A549 treated with DMSO at 1 μM for 4 hours (cell line): Measurements from ENCODE around the gene WT1. TPM values are rescaled to one million over a fixed set of nuclear protein-coding genes. Genes with fewer than 3 reads are reported as not detected.

Source experiments
- total RNA-seq: library from RNA; stranded (reverse); fragments of 200-300 nt; extraction: Qiagen RNA extraction; gene quantifications from 5 replicates; pipeline ENCODE4 v1.2.3, GENCODE V29; 2022; ENCODE audit warnings: low read depth

The WT1 gene
- 5.9 to 6.9 TPM (median 6.1 TPM) in 5 replicates for total RNA-seq

DNA sequence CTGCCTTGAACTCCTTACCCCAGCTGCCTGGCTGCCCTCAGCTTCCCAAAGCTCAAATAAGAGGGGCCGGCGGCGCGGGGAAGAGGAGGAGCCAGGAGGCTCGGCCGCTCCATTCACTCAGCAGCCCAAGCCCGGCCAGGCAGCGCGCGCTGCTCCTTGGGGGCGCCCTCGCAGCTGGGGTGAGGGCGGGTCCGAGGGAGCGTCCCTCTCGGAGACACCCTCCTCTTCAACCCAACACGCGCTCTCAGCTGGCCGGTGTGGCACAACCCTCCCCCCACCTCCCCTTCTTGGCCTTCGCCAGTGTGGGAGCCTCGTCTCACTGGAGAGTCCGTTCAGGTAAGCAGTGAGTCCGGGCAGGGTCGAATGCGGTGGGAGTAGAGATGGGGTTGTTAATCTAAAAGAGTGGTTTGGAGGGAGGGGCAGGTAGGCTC lies at the start of gene WT1:
TSS of gene WT1 (minus strand) at position 29 of the 431 bp plus-strand sequence.

Other genes with a start within 250 kb of the WT1 start
- gene EIF3M, start 148.3 kb upstream of the WT1 start, total RNA-seq = 401 to 462 TPM (median 443 TPM) in 5 replicates